RPMI8226 (cell line): Measurements from ENCODE around the gene IGF2BP3.

Experiments used
- DNase-seq: peaks from one replicate; pipeline ENCODE4 v3.0.0-alpha.2; 2015

Gene IGF2BP3

GRCh38 chr7:23291957-23292560 lies 178.2 kb downstream of the IGF2BP3 start:
- DNase-seq = no peak

GRCh38 chr7:23290993-23291392 lies 179.3 kb downstream of the IGF2BP3 start:
- no peak for DNase-seq

GRCh38 chr7:23287612-23288011 lies 182.7 kb downstream of the IGF2BP3 start:
- no peak for DNase-seq

- no peak for DNase-seq
Observed at GRCh38 chr7:23285657-23286646, 184.3 kb downstream of the IGF2BP3 start.

GRCh38 chr7:23284871-23285270 lies 185.4 kb downstream of the IGF2BP3 start:
- no peak for DNase-seq

GRCh38 chr7:23283086-23283485 lies 187.2 kb downstream of the IGF2BP3 start:
- no peak for DNase-seq

- no peak for DNase-seq
Observed at GRCh38 chr7:23279819-23280525, 190.3 kb downstream of the IGF2BP3 start.

- DNase-seq = peak; percentile 77
Observed at GRCh38 chr7:23277359-23277989, 192.8 kb downstream of the IGF2BP3 start.

- no peak for DNase-seq
Observed at GRCh38 chr7:23276947-23277346, 193.3 kb downstream of the IGF2BP3 start.

- DNase-seq = peak; percentile 23
Observed at GRCh38 chr7:23276376-23276775, 193.9 kb downstream of the IGF2BP3 start.

GRCh38 chr7:23275912-23276311 lies 194.4 kb downstream of the IGF2BP3 start:
- DNase-seq = no peak

GRCh38 chr7:23273141-23273599 lies 197.1 kb downstream of the IGF2BP3 start:
- DNase-seq = peak; percentile 98

- DNase-seq = no peak
Observed at GRCh38 chr7:23272275-23272674, 198.0 kb downstream of the IGF2BP3 start.

GRCh38 chr7:23268746-23269145 lies 201.5 kb downstream of the IGF2BP3 start:
- no peak for DNase-seq

- DNase-seq = no peak
Observed at GRCh38 chr7:23268167-23268566, 202.1 kb downstream of the IGF2BP3 start.

- DNase-seq = no peak
Observed at GRCh38 chr7:23267357-23267756, 202.9 kb downstream of the IGF2BP3 start.

GRCh38 chr7:23266918-23267317 lies 203.4 kb downstream of the IGF2BP3 start:
- no peak for DNase-seq

- no peak for DNase-seq
Observed at GRCh38 chr7:23264916-23265458, 205.3 kb downstream of the IGF2BP3 start.

- peak; percentile 75 for DNase-seq
Observed at GRCh38 chr7:23261843-23262452, 208.3 kb downstream of the IGF2BP3 start.

- no peak for DNase-seq
Observed at GRCh38 chr7:23260371-23260770, 209.9 kb downstream of the IGF2BP3 start.
